ENCODE measurements around the gene RASL10B. TPM values are rescaled to one million over a fixed set of nuclear protein-coding genes. Genes with fewer than 3 reads are reported as not detected.
"Not testable (repeated sequence)": the region's sequence is repeated elsewhere in the genome, so short reads cannot be mapped to it uniquely, and the experiment has no call there.

RASL10B gene
- total RNA-seq, 1 donor from 2014 or later, result 24.3 TPM

DNA sequence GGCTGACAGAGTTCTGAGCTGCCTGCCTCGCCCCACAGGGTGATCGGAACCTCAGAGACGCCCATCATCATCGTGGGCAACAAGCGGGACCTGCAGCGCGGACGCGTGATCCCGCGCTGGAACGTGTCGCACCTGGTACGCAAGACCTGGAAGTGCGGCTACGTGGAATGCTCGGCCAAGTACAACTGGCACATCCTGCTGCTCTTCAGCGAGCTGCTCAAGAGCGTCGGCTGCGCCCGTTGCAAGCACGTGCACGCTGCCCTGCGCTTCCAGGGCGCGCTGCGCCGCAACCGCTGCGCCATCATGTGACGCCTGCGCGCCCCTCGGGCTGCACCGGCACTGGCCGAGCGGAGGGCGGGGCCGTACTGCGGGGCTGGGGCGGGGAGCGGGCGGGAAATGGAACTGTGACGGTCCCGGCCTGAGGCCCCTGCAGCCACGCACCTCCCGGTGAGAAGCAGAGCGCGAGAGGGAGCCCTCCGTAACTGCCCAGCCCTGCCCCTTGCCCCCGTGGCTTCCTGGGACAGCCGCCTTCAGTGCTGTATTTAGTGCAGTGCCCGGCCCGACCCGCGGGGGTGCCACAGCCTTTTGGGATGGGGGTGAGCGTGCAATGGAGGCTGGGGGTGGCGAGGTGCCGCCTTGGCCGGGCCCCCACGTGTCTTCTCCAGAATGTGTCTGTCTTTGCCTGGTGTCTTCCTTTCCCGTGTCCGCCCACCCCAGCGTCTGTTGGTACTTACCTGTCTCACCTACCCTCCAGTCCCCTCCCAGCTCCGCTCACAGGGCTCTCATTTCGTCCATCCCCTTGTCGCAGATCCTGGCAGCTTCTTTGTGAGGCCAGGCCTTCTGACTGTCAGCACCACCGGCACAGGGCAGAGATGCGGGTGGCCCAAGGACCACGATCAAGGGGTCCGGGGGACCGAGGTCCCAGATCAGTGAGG lies 9.8 kb downstream of the RASL10B start:
- DNase-seq (ENCODE audit: low spot score), result peak; percentile 87

DNA sequence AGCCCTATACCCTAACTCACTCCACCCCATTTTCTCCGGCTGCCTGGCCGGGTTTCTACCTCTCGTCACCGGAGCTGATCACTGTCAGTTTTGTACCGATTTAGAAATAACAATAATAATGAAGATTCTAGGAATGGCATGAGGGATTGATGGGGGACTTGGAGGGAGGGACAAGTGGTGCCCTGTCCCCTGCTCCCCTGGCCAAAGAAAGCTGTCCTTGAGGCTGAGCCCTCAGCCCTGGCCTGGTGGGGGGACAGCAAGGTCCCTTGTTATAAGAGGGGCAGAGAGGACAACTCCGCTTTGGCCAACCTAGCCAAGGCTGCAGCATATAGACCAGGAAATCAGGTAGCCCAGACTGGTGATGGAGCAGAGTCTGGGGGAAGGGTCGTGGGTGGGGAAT lies 11.1 kb downstream of the RASL10B start:
- DNase-seq (ENCODE audit: low spot score), result peak; percentile 69

DNA sequence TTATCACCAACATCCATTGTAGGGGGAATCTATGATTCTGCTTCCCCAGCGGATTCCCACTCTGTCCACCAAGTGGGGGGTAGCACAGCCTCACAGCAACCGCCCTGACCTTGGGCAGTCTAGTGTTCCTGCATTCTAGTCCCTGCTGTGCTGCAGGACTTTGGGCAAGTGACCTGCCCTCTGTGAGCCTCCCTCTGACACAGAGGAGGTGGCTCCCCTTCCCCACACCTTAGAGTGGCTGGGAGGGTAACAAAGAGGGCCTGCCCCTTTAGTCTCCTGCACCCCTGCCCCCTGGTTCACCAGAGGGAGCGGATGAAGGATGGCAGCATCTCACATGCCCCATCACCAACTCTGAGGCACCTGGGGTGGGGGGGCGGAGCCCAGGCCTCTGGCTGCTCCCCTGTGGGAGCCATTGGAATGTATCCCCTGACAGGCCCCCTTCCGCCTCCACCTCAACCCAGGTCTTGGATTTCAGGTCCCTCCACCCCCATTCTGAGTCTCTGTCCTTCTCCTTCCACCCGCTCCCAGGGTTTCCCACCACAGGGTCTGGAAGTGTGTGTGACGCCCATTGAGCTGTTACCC lies 11.5 kb downstream of the RASL10B start:
- no peak for DNase-seq (ENCODE audit: low spot score)

DNA sequence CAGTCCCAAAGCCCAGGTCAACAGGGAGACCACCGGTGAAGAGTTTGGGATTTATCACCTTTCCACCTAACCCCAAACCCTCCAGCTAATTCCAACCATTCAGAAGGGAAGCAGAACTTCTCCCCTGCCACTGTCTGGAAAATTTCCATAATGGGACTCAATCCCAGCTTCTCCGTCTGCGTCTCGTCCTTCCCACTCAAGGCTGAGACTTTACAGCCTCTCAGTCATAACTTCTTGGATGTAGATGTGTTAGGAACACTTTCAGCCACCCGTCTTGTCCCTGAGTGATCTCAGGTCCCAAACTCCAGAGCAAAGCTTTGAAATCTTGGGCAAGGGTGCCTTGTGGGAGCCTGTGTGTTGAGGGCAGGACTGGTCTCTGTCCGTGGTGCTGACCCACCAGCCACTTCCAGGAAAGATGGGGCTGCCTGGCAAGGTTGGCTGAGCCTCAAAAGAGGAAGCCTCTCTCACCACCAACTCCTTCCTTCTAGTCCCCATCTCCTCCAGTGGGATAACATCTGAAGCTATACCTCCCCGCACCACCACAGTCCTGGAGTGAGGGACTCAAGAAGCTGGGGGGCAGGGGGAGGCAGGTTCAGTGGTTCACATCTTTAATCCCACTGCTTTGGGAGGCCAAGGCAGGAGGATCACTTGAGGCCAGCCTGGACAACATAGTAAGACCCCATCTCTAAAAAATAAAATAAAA lies 12.3 kb downstream of the RASL10B start:
- DNase-seq (ENCODE audit: low spot score), result no peak

DNA sequence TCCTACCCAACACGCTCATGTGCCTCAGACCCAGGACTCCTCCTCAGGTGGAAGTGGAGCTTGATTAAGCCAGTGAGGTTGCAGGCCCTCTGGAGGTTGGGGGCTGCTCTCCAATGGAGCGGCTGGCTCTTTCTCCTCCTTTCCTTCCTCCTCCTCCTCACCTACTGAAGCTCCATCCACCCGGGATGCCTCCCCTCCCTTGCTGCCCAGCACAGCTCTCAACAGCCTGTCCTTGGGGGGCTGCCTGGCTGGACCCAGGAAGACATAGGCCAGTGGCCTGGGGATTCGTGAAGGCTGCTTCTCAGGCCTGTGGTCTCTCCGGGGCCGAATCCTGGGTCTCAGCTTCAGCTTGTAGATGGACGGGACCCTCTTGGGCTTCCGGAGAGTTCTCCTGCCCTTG lies 13.4 kb downstream of the RASL10B start:
- DNase-seq (ENCODE audit: low spot score), result no peak

DNA sequence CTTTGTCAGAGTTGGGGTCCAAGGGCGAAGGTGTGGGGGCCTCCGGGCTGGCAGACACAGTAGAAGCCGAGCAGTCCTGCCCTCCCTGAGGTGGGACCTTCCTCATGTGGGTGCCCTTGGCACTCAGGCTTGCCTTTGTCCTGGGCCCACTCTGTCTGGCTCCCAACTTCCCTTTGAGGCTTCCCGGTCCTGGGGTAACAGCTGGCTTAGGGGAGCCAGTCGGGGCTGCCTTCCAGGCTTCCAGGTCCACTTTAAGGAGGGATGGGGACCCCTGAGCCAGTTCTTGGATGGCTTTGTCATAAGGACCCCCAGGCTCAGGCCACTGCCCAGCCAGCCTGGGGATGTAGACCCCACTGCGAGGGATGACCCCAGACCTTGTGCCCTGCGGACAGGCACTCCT lies 13.8 kb downstream of the RASL10B start:
- DNase-seq (ENCODE audit: low spot score), result no peak

DNA sequence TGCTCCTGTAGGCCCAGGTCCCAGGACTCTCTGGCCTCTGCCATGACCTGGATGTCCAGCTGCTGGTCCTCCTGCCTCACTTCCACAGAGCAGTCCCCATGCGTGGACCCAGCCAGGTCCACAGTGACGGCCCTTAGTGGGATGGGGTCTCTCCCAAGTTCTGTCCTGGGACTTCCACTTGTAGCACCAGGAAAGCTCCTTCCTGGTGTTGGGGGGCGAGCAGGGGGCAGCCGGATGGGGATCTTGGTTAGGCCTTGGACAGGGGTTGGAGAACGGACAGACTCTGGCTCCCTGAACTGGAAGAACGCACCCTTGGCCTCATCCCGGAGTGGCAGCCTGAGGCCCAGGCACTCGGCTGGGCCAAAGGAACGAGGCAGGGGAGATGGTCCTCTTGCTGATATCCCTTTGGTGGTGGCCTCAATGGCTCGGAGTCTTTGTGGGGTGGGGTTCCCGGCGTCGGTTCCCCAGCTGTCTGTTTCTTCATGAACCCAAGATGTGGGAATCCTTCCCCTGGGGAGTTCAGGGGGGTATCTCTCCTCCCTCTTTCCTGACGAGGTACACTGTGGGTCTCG lies 14.4 kb downstream of the RASL10B start:
- DNase-seq (ENCODE audit: low spot score), result no peak

DNA sequence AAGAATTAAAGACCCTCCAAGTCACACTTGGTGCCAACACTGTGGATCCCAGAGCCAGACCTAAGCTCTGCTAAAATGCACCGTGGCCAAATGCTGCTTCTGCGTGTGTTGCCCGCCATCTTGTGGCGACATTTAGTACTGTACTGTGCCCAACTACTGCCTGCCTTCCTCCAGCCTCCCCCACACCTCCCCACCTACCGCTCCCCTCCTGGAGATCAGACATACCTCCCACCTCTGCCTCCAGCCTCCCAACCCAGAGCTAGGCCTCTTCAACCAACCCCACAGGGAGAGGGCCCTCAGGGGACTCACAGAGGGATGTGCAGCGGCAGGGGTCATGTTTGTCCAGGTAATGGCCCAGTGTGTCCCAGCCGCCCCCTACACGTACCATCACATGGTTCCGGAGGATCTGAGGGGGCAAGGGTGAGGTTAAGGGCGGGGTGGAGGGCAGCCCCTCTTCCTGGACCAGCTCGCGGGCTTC lies 16.1 kb downstream of the RASL10B start:
- DNase-seq (ENCODE audit: low spot score), result no peak

DNA sequence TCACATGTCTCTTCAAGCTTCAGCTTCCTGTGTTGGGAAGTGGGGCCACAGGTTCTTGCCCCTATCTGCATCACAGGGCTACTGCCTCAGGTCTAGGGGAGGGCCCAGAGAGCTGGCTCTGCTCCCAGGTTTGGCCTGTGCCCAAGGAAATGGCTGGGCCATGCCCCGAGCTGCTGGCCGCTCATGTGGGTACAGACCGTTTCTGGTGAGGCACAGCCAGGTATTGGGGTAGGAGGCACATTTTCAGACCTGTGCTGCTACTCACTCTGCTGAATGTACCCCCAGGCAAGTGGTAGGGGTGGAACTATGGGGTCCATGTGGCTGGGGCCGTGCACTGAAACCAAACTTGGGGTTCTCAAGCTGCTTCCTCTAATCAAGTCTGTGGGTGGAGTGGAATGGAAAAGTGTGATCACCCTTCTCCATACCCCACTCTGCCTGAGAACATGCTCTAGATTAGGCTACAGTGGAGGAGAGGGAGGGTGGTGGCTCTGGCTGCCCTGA lies 17.0 kb downstream of the RASL10B start:
- DNase-seq (ENCODE audit: low spot score), result no peak

DNA sequence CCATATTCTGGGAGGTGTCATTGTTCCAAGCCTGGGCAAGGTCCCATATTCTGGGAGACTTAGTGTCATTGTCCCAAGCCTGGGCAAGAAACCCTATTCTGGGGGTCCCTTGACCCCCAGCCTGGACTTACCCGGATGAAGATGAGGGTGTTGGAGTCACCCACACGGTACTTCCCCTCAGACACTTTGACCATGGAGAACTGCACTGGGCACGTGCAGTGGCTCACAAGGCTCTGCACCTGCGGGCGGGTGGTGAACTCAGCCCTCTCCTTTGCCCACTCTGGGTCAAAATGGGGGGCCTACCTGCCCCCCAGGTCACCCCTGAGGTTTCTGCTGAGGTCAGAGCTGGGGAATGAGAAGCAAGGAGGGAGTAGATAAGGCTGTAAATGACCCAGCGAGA lies 17.5 kb downstream of the RASL10B start:
- no peak for DNase-seq (ENCODE audit: low spot score)

DNA sequence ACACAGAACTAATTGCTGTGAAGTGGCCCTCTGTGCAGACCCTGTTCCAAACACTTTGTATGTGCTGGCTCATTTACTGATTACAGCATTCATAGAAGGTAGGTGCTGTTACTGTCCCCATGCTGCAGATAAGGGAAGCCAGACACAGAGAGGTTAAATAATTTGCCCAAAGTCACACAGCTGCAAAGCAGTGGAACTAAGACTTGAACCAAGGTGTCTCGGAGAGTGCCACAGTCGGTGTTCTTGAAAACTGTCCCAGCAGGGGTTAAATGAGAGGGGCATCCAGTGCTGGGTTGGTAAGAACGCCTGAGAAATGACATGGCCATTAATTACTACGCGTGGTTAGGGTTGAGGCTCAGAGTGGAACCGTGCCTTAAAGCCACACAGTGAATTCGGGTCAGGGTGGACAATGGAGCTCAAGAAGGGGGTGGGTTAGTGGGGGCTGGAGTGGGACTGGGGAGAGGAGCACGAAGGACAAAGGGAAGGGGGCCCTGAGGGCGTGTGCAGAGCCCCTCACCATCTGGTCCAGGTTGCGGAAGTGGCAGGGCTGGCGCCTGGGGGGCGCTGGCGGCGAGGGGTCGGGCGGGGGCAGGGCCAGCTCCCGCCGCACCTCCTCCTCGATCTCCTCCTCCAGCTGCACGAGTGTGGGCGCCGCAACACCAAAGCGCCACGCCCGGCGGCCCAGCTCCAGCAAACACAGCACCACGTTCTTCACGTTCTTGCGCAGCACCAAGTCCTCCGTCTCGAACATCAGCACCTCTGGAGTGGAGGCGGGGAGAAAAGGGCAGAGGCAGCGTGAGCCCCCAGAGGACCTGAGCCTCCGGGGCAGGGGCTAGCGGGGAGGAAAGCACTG lies 18.3 kb downstream of the RASL10B start:
- DNase-seq (ENCODE audit: low spot score), result no peak

DNA sequence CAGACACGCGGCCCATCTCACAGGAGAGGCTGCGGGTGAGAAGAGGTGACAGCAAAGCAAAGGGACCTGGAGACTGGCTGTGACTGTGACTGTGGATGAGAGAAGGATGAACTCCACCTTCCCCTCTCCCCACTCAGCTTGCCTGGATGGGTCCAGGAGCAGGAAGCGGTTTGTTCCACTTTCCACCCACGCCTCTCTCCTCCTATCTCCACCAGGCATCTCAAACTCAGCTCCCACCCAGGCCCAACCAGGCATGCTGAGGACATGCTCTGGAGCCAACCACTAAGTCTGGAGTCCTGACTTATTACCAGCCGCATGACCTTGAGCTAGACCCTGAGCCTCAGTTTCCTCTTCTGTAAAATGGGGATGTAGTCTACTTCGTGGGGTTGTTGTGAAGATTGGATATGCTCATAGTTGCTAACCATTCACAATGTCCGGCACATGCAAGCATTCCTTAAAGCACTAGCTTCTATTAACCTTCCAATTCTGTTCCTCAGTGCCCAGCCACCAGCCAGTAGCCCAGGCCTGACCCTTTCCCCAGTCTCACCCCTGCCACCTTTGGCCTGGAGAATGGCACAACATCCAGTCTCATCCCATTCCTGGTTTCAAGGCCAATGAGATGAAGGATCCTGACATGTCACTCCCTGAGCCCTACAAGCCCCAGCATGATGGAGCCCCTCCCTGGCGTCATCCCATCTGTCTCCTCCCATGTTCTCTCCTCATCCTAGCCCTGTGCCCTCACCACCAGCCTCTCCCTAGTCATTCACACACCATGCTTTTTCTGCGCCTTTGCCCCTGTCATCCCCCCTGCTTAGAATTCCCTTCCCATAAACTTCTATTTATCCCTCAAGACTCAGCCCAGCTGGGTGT lies 19.3 kb downstream of the RASL10B start:
- DNase-seq (ENCODE audit: low spot score), result no peak

DNA sequence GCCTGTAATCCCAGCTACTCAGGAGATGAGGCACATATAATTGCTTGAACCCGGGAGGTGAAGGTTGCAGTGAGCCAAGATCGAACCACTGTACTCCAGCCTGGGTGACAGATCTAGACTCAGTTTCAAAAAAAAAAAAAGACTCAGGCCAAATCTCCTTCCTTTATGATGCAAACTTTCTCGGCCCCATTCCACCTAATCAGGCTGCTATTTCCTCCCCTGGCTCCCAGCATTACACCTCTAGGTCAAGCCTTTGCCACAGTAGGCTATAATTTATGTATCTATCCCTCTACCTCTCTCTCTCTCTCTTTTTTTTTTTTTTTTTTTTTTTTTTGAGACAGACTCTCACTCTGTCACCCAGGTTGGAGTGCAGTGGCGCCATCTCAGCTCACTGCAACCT lies 20.1 kb downstream of the RASL10B start:
- DNase-seq (ENCODE audit: low spot score), result not testable (repeated sequence)

DNA sequence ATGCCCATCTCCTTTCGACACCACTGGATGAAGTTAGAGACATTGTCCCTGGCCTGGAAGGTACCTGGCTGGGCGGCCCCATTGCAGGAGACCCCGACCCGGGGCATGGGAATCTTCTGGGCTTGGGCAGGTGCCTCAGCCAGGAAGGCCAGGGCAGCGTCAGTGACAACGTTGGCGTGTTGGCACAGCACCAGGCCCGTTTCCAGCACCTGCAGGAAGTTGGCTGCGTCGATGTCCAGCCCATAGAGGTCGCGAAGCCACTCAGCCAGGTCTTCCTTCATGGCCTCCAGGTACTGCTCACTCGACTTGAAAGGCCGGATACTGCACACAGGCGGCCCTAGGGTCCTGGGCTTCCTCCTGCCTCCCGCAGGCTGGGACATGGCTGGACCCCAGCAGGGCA lies 21.0 kb downstream of the RASL10B start:
- DNase-seq (ENCODE audit: low spot score), result no peak

DNA sequence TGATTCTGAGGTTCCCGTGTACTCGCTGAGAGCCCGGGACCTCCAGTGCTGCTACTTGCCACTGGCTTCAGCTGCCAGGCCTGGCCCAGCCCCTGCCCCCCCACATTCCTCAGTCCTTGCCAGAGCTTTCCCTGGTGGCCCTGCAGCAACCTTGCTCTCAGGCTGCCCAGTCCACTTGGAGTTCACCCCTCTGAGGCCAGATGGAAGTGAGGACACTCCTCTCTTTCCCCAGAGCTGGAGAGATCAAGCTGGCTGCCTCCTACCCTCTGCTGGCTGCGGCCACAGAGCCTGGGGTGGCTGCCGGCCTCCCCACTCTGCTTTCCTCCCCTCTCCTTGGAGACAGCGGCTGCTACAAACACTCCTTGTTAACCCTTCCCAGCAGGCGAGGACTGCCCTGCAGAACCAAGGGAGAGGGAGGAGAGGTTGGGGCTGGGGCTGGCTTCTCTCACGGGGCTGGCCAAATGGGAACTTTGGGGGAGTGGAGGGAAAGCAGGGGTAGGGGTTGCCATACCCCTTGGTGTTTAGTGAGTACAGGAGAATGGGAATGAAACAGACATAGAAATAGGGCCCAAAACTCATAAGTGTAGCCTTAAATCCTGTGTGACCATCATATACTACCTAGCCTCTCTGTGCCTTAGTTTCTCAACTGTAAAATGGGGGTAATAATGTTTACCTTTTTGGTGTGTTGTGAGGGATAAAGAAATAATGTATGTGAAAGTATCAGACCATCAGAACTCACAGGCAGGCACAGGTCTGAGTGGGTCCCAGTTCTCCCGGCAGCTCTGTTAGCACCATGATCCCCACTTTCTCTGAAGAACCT lies 21.7 kb downstream of the RASL10B start, which contains the start of gene GAS2L2:
Gene GAS2L2 (minus strand): TSS at position 295 of the 820 bp plus-strand sequence. CDS start 389 bp downstream, outside the sequence.
- no peak for DNase-seq (ENCODE audit: low spot score)

DNA sequence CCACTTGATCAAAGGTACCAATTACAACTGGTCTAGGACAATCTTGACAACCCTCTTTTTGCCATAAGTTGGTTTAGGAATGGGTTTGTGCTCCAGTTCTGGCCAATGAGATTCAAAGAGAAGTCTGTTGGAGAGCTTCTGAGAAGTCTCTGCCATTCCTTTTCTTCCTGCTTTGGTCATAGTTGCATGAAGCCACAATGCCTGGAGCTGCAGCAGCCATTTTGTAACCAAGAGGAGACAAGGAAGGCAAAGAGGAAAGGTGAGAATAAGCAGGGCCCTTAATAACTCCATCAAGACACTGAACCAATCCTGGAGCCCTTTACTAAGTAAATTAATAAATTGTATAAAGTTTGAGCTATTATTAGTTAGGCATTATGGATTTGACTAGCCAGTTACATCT lies 25.8 kb downstream of the RASL10B start:
- DNase-seq (ENCODE audit: low spot score), result no peak

DNA sequence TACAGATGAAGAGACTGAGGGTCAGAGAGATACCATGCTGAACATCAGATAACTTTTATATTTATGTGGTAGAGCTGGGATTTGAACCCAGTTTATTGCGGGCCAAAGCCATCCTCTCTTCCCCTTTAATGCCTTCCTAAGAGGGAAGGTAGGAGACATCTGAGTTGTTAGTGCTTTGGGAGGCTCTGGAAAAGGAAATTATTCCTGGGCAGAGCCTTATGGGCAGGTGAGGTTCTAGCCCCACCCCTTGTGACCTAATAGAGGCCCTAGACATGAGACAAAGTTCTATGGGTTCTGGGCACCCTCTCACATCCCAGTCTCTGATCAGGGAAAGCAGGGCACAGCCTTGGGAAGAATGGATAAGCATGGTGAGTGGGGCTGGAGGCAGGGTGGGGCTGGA lies 29.1 kb downstream of the RASL10B start, which contains the start of gene C17orf50:
Gene C17orf50 (plus strand): TSS at position 301 of the 400 bp plus-strand sequence. CDS start 55 bp downstream, at position 356.
- DNase-seq (ENCODE audit: low spot score), result no peak

DNA sequence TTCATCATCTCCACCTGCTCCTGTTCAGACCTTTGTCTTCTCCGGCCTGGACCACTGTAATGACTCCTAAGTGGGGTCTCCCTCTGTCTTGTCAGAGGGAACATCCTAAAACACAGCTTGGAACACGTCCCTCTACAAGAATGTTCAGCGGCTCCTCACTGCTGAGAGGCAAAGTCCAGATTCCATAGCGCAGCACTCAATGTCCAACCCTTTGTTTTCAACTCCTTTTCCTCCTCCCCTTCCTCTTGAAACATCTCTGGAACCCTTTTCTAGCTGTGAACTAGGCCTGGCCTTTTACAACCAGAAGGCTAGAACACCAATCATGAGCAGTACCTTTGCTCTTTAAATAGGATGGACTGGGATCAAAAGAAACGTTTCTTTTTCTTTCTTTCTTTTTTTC lies 30.2 kb downstream of the RASL10B start:
- no peak for DNase-seq (ENCODE audit: low spot score)
